ENCODE results near the gene DQX1.

Gene DQX1

GRCh38 chr2:74522516-74522915 is 3.5 kb downstream of the DQX1 start:
- no peak for DNase-seq (ENCODE audit: low spot score)
- TF ChIP-seq CTCF (IDR thresholded peaks at IDR 0.05; ENCODE audit: extremely low read depth, missing control alignments): no peak

- no peak for TF ChIP-seq CTCF (IDR thresholded peaks at IDR 0.05; ENCODE audit: extremely low read depth, missing control alignments)
- DNase-seq (ENCODE audit: low spot score): no peak
Measured at GRCh38 chr2:74516650-74517049, 9.4 kb downstream of the DQX1 start.

DNA sequence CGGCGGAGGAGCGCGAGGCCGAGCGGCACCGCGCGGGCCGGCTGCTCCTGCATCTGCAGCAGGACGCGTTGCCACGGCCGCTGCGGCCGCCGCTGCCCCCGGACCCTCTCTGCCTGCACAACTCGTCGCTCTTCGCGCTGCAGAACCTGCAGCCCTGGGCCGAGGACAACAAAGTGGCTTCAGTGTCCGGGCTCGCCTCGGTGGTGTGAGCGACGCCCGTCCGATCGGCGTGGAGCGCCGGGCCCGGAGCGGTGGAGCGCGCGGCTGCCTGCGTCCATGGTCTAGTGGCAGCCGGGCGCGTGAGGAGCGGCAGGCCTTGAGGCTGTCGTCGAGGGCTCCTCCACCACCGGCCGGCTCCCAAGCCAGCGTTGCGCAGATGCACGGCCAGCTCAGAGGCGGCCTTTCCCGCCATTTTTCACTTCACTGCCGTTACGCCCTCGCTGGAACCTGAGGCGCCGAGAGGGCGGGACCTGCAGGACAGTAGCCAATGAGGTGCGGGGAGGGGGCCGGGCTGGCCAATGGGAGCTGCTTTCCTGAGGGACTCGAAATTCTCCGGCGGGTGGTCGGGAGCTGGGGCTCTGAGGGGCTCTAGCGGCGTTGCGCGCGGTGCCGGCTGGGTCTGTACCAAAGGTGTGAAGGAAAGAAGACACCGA is 9.9 kb downstream of the DQX1 start:
- TF ChIP-seq CTCF (IDR thresholded peaks at IDR 0.05; ENCODE audit: extremely low read depth, missing control alignments): no peak
- DNase-seq (ENCODE audit: low spot score): peak; percentile 95

DNA sequence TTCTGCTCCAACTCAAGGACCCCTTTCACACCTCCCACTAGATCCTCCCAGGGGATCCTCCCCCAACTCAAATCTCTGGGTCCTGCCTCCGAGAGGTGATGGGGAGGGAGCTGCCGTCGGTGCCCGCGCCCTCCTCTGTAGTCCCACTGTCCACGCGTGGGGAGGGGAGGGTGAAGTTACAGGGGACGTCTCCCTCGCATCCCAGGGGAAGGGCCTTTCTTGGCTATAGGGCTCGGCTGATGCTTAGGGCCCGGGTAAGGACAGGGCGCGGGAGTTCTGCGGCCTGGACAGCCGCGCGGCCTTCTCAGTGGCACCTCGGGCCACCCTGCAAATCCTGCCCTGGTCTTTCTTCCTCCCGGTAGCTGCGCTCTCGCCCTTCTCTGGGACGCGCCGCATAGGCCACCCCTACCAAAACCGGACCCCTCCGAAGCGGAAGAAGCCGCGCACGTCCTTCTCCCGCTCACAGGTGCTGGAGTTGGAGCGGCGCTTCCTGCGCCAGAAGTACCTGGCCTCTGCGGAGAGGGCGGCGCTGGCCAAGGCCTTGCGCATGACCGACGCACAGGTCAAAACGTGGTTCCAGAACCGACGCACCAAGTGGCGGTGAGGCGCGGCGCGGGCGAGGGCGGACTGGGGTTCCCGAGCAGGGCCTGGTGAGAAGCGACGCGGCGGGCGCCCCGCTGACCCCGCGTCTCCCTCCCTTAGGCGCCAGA is 10.6 kb downstream of the DQX1 start:
- peak; percentile 45 for DNase-seq (ENCODE audit: low spot score)

DNA sequence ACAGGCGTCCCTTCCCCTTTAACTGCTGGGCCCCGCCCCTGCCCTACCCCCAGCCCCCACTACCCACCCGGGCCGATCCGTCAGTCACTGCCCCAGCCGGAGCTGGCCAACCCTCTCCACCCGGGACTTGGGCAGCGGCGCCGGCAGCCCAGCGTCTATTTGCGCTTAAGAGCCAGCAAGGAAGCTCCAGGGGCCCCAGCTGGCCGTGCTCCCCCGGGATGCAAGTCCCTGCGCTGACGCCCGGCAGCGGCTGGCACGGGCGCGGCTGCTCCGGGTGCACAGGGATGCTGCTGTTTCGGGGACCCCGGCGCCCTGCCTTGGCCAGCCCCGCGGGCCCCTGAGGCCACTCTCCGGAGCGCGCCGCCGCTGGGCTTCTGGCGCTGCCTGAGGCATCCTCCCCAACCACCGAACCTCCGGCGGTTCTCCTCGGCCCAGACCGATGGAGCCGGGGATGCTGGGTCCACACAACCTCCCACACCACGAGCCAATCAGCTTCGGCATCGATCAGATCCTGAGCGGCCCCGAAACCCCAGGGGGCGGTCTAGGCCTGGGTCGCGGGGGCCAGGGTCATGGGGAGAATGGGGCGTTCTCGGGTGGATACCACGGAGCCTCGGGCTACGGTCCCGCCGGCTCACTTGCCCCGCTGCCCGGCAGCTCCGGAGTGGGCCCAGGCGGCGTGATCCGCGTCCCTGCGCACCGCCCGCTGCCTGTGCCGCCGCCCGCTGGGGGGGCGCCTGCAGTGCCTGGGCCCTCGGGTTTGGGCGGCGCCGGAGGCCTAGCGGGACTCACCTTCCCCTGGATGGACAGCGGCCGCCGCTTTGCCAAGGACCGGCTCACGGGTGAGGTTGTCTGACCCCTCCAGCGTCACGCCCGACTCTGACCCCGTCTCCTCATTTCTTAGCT is 11.4 kb downstream of the DQX1 start, which contains the start of gene TLX2:
Gene TLX2 (plus strand): TSS at position 83 of the 903 bp plus-strand sequence. CDS start 357 bp downstream, at position 440.
- peak; percentile 53 for DNase-seq (ENCODE audit: low spot score)
- TF ChIP-seq CTCF (IDR thresholded peaks at IDR 0.05; ENCODE audit: extremely low read depth, missing control alignments): no peak

More for the DNA sequence above, 10.6 kb downstream of the DQX1 start:
- no peak for TF ChIP-seq CTCF (IDR thresholded peaks at IDR 0.05; ENCODE audit: extremely low read depth, missing control alignments)

DNA sequence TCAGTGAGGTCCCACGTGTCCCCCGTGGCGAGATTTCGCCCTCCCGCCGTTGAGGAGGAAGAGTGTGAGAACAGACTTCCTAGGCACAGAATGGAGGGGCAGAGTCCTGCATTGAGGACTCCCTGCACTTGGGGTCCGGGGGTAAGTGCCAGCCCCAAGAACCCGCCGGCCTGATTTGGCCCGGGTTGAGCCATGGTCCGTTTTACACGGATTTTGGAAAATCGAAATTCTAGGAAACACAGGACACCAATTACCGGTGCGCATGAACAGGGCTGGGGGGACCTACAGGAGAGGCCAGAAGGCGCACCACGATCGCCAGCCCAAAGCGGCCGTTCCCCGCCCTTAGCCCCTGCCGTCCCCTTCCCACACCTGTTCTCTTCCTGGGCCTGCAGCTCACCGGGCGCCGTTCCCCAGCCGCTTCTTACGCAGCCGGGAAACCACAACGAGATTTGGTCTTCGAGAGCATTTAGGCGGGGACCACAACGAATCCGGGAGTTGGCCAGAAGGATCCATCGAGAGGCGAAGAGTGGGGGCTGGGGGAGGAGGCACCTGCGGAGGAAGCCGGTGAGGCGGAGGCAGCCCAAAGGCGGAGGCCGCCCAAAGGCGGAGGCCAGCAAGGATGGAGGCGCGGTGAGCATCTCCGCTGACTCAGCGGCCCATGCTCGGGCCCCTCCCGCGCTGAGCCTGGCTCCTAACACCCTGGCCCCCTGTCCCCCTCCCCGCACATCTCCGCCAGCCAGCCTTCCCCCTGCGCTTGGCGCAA is 12.2 kb downstream of the DQX1 start:
- TF ChIP-seq CTCF (IDR thresholded peaks at IDR 0.05; ENCODE audit: extremely low read depth, missing control alignments): no peak
- peak; percentile 43 for DNase-seq (ENCODE audit: low spot score)

Data from GM20000 (cell line).